ENCODE results near the gene CCNT1. TPM values are rescaled to one million over a fixed set of nuclear protein-coding genes. Genes with fewer than 3 reads are reported as not detected.
"Not testable (repeated sequence)": the region's sequence is repeated elsewhere in the genome, so short reads cannot be mapped to it uniquely, and the experiment has no call there.

The CCNT1 gene
- total RNA-seq, 1 donor from 2014 or later: 56.1 TPM

- intact Hi-C loops (cut with micrococcal nuclease): no loop called here
These were observed 24.6 kb downstream of the CCNT1 start for GRCh38 chr12:48691826-48692487.

DNA sequence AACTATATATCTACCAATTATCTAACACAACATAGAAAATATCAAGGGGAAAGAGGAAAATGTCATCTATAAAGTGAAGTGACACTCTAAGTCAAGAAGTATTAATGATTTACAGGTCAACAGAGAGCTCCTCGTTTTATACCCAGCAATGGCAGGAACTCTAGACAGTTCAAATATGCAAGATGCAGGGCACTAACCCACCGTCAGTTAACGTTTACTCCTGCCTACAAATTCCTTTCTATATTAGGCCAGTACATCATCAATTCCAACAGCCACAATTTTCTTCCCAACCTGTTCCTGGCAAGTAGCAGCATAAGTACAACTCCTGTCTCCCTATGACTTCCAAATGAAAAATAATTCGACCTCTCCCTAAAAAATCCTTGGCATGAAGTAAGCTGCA, 25.5 kb downstream of the CCNT1 start:
- intact Hi-C loops (cut with micrococcal nuclease): no loop called here

- intact Hi-C loops (cut with micrococcal nuclease): no loop called here
These were observed 26.1 kb downstream of the CCNT1 start for GRCh38 chr12:48690436-48690835.

GRCh38 chr12:48688836-48689235, 27.7 kb downstream of the CCNT1 start:
- intact Hi-C loops (cut with micrococcal nuclease): loop anchor here (10.0 kb wide), 1 partner anchor 334 kb away; the partner anchor contains the start of gene ZNF641

DNA sequence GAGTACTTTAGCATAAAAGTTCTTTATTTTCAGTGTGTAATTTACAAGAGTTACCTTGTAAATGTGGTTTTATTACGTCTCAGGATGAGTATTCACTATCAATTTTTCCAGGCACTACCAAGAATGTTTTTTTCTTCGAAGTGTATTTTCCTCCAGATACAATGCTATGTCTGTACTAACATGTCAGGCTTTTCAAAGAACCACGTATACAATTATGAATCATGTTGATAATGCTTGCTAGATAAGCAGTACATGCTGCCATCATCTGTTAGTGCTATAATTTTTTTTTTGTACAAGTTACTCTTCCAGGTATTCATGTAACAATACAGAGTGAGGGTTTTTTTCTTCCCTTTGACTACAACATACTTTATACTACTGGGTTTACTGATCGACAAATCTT, 28.9 kb downstream of the CCNT1 start:
- intact Hi-C loops (cut with micrococcal nuclease): loop anchor here (10.0 kb wide), 1 partner anchor 333 kb away; the partner anchor contains the start of gene ZNF641

DNA sequence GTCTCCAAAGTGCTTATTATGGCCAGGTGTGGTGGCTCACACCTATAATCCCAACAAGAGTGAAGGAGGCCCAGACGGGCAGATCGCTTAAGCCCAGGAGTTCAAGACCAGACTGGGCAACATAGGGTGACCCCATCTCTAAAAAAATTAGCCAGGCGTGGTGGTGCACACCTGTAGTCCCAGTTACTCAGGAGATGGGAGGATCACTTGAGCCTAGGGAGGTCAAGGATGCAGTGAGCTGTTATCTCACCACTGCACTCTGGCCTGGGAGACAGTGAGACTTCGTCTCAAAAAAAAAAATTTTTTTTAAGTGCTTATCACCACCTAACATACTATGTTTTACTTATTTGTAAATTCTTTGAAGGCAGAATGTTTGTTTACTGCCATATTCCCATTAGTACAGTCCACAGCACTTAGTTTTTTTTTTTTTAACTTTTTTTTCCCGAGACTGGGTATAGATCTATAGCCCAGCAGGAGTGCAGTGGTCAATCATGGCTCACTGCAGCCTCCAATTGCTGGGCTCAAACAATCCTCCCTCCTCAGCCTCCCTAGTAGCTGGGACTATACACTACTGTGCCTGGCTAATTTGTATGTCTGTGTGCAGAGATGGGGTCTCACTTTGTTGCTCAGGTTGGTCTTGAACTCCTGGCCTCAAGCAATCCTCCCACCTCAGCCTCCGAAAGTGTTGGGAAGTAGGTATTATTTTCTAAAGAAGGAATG, 29.7 kb downstream of the CCNT1 start:
- intact Hi-C loops (cut with micrococcal nuclease): loop anchor here (10.0 kb wide), 1 partner anchor 332 kb away; the partner anchor contains the start of gene ZNF641

- intact Hi-C loops (cut with micrococcal nuclease): loop anchor here (10.0 kb wide), 1 partner anchor 331 kb away; the partner anchor contains the start of gene ZNF641
These were observed 30.4 kb downstream of the CCNT1 start for GRCh38 chr12:48686037-48686595.

DNA sequence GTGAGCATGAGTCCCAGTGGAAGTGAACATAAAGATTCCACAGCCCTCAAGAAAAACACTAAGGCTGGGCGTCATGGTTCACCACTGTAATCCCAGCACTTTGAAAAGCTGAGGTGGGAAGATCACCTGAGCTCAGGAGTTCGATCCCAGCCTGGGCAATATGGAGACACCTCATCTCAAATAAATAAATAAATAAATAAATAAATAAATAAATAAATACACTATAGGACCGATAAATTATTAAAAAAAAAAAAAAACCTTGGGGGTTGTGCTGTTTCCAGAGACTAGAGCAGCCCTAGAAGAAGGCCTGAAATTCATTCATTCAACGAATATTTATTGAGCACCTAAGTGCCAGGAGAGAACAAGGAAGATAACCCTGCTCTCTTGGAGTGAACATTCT, 33.0 kb downstream of the CCNT1 start:
- intact Hi-C loops (cut with micrococcal nuclease): loop anchor here (5.0 to 10.0 kb wide), 2 partner anchors 329 to 486 kb away; partner anchors contain the start of gene ZNF641

DNA sequence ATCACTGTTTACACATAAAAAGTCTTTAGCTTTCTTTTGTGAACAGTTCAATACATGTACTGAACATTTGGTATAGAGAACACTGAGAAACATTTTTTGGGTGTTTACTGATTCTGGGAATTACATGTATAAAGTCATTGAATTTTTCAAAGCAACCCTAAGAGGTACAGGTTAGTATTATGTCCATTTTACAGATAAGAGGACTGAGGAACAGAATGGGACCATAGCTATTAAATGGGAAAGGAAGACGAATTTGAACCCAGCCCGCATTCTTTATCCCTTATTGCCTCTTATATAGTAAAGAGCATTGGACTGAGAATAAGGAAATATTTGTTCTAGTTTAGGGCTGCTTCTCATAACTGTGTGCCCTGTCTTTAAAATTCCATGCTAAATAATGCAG, 33.6 kb downstream of the CCNT1 start:
- intact Hi-C loops (cut with micrococcal nuclease): loop anchor here (1.0 to 10.0 kb wide), 5 partner anchors 33 to 486 kb away; partner anchors contain the start of genes CCNT1, DDX23 and ZNF641

DNA sequence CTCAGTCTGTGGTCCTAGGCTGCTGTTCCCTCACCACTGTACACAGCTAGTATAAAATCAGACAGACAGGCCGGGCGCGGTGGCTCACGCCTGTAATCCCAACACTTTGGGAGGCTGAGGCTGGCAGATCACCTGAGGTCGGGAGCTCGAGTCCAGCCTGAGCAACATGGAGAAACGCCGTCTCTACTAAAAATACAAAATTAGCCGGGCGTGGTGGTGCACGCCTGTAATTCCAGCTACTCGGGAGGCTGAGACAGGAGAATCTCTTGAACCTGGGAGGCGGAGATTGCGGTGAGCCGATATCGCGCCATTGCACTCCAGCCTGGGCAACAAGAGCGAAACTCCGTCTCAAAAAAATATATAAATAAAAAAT, 34.0 kb downstream of the CCNT1 start:
- intact Hi-C loops (cut with micrococcal nuclease): loop anchor here (1.0 to 10.0 kb wide), 5 partner anchors 34 to 485 kb away; partner anchors contain the start of genes CCNT1, DDX23 and ZNF641

DNA sequence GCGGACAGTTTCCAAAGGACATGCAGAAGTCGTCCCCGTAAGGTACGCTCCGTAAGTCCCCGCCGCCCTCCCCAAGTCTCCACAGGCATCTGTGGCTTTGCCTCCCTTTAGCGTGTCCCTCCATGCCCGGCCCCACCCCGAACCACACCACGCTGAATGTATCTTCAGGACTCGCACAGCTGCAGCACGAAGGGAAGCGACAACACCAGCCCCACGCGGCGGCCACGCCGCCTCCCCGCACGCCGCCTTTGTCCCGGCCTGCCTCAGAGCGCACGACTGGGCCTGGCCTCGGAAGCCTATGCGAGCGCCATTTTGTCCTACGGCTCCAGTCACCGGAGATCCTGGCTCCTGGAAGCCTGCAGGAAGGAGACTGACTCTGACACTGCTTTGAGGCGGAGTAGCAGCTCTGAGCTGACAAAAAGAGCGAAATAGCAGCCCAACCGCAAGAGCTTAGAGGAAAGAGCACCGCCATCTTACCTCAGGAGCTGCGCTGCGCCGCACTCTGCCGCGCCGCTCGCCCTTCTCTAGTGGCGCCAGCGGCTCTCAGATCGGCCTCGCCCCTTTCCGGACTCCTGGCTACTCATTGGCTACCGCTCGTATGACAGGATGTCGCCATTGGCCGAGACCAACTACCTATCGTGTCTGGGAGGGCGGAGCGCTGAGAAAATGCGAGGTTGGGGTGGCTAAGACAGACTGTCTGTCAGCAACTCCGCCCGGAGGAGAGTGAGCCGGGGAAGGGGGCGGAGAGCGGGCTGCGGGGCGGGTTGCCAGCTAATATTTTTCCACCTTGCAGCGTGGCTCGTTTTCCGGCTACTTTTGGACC, 34.6 kb downstream of the CCNT1 start, which contains the start of gene KANSL2:
KANSL2 (minus strand) TSS at position 529 of the 823 bp plus-strand sequence. CDS start 606 bp downstream, outside the sequence.
- intact Hi-C loops (cut with micrococcal nuclease): loop anchor here (1.0 to 10.0 kb wide), 5 partner anchors 34 to 485 kb away; partner anchors contain the start of genes CCNT1, DDX23 and ZNF641

GRCh38 chr12:48681399-48681709, 35.2 kb downstream of the CCNT1 start:
- intact Hi-C loops (cut with micrococcal nuclease): loop anchor here (5.0 to 10.0 kb wide), 2 partner anchors 327 to 484 kb away; partner anchors contain the start of gene ZNF641

DNA sequence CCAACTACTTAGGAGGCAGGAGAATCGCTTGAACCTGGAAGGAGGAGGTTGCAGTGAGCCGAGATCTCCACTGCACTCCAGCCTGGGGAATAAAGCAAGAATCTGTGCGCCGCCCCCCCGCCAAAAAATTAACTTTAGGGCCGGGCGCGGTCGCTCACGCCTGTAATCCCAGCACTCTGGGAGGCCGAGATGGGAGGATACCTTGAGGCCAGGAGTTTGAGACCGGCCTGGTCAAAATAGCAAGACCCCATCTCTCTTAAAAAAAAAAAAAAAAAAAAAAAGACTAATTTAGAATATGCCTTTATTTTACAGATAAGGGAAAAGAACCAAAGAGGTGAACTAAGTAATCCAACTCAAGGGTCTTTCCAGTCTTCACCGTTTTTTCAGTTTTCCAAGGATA, 35.6 kb downstream of the CCNT1 start:
- intact Hi-C loops (cut with micrococcal nuclease): loop anchor here (5.0 to 10.0 kb wide), 2 partner anchors 326 to 484 kb away; partner anchors contain the start of gene ZNF641

DNA sequence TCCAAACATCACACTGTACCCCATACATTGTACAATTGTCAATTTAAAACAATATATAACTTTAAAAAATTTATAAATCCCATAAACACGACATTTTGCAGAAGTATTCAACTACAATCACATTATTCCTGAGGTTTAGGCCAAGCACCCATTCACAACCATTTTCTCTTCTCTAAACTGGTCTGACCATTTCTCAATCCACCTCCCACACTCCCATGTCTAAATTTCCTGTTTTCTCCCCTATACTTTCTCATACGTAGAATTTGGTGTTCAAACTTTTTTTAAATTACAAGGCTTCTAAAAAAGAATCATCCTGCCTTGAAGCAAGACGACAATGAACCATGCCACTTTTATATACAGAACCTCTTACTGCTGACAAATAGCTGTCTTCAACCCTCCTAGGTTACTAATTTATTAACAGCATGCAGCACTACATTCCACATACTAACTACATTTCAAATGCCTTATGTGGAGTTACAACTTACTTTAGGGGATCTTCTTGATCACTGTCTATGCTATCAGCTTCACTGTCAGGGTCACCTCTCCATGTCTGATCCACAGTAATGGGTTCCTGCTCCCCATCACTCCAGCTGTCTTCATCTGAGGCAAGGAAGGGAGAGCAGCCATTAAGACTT, 37.8 kb downstream of the CCNT1 start:
- intact Hi-C loops (cut with micrococcal nuclease): no loop called here

GRCh38 chr12:48671231-48671856, 45.2 kb downstream of the CCNT1 start:
- intact Hi-C loops (cut with micrococcal nuclease): no loop called here

GRCh38 chr12:48668996-48669395, 47.5 kb downstream of the CCNT1 start:
- intact Hi-C loops (cut with micrococcal nuclease): no loop called here

- intact Hi-C loops (cut with micrococcal nuclease): no loop called here
These were observed 56.6 kb downstream of the CCNT1 start for GRCh38 chr12:48659863-48660262.

DNA sequence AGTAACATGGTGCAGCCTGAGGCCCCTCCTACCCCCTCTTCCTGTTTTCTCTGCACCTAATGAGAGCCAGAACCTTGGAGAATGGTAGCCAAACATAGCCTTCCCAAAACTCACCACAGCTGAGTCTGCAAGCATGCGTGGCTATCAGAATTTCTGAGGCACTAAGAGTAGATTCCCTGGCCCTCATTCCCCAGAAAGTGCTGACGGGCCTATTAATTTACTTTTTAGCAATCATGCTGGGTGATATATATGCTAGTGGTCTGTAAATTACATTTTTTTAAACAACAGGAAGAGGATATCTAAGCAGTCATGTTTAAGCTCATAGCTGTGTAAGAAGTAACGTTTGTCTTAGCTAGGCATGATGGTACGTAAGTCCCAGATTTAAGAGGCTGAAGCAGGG, 64.8 kb downstream of the CCNT1 start:
- intact Hi-C loops (cut with micrococcal nuclease): no loop called here

- intact Hi-C loops (cut with micrococcal nuclease): not testable (repeated sequence)
These were observed 71.2 kb downstream of the CCNT1 start for GRCh38 chr12:48645354-48645753.

DNA sequence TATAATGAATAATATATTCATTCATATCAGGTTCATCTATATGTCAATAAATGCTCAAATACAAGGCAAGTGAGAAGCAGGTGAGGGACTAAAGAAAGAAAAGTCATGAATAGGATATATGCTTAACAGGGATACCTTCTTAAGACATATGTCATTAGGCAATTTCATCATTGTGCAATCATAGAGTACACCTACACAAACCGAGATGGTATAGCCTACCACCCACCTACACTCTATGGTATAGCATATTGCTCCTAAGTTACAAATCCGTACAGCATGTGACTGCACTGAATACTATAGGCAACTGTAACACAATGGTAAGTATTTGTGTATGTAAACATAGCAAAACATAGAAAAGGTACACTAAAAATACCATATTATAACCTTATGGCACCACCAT, 73.5 kb downstream of the CCNT1 start:
- intact Hi-C loops (cut with micrococcal nuclease): no loop called here

Data from T-helper 2 cell treated with Interferon-gamma antibody and Interleukin-4, amounts not matched to agents 100 ng/mL and 5 ng/mL, for 36 hours (primary cell).